AG09319 (cell line): ENCODE measurements around the gene ENOX2.

Experiments
- DNase-seq: peaks from one replicate; pipeline ENCODE4 v3.0.0-alpha.2; 2010; ENCODE audit warnings: low read depth; ENCODE audit errors: extremely low read depth
- TF ChIP-seq, protein P1 (sequence below): IDR thresholded peaks from 2 replicates; pipeline ENCODE4 v1.5.1; 2011; ENCODE audit warnings: low read depth, mild to moderate bottlenecking, inconsistent platforms, low read length, moderate library complexity

The ENOX2 gene

DNA sequence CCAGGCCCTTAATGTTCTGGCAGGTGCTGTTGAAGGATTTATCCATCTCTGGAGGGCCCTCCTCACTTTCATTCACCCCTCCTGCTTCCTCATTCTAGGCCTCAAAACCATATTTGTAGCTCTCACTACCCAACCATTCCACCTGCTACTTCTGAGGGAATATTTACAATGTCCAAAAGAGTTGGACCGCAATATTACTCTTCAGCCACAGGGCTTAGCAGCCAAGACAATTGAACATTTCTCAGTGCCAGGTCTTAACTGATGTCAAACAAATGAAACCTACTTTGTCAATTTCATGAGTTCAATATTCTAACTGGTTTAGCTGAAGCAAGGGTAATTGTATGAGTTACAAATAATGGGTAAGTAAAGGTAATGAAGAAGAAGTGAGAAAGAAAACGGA, 113.2 kb downstream of the ENOX2 start:
- TF ChIP-seq, protein P1, sequence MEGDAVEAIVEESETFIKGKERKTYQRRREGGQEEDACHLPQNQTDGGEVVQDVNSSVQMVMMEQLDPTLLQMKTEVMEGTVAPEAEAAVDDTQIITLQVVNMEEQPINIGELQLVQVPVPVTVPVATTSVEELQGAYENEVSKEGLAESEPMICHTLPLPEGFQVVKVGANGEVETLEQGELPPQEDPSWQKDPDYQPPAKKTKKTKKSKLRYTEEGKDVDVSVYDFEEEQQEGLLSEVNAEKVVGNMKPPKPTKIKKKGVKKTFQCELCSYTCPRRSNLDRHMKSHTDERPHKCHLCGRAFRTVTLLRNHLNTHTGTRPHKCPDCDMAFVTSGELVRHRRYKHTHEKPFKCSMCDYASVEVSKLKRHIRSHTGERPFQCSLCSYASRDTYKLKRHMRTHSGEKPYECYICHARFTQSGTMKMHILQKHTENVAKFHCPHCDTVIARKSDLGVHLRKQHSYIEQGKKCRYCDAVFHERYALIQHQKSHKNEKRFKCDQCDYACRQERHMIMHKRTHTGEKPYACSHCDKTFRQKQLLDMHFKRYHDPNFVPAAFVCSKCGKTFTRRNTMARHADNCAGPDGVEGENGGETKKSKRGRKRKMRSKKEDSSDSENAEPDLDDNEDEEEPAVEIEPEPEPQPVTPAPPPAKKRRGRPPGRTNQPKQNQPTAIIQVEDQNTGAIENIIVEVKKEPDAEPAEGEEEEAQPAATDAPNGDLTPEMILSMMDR = no peak
- DNase-seq = no peak

DNA sequence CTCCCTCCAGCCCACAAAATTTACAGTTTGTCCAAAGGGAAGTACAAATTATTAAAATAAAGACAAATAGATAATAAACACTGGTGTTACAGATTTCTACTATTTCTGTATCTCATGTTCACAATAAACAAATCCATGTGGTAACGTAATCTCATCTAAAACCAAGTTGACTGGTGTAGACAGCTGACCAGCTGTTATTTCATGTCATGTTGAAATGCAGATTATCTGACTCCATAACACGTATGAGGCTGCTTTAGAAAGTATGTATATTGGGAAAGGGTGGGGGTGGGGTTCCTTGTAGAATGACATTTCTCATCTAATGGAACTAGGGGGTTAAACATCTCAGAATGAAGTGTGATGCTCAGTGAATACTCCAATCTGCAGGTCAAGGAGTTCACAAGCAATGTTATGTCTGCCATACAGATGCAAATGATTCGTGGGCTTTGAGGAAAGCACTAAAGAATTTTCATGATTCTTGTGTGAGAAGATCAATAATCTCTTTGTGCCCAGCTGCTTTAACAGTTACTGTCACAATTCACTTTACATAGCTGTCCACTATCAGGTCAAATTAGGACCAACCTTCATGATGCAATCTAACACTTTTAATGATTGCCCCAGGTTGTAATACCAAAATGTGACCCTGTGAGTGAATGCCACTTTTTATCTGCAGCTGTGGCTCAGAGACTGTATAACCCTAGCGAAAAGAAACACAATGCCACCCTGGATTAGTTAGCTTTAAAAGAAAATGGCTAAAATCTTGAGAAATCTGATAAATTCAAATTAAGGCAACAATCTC, 114.0 kb downstream of the ENOX2 start:
- TF ChIP-seq, protein P1 = no peak
- DNase-seq = no peak

DNA sequence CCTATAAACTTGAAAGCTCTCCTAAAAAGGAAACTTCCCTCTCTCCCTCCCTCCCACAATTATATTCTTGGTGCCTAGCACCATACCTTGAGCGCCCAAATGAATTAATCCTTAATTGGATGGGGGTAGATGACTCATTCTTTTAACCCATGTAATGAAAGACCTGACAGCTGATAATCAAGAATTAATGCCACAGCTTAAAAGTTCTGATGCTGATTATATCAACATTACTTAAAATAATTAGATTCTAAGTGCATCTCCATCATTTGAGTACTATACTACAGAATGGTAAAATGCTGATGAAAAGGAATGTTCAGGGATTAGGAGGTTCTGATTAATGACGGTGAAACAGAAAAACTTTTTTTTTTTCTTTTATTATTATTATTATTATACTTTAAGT, 117.0 kb downstream of the ENOX2 start:
- DNase-seq = no peak
- TF ChIP-seq, protein P1 = no peak

GRCh38 chrX:130778773-130779172, 124.2 kb downstream of the ENOX2 start:
- TF ChIP-seq, protein P1 = no peak
- DNase-seq = no peak

GRCh38 chrX:130775849-130776248, 127.2 kb downstream of the ENOX2 start:
- no peak for DNase-seq
- TF ChIP-seq, protein P1 = no peak

DNA sequence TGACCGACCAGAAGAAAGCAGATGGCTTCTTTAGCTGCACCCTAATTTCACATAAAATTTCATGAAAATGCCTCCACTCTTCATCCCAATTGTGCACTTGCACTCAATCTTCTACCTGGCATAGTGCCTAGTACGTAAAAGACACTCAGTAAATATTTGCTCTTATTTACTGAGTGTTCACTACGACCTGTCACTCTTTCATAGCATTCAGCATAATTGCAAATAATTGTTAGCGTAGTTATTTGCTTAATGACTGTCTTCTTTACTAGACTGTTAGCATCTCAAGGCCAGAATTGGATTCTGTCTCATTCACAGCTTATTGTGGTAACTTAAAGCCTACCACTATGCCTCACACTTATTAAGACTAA, 130.2 kb downstream of the ENOX2 start:
- DNase-seq = no peak
- TF ChIP-seq, protein P1 = no peak

DNA sequence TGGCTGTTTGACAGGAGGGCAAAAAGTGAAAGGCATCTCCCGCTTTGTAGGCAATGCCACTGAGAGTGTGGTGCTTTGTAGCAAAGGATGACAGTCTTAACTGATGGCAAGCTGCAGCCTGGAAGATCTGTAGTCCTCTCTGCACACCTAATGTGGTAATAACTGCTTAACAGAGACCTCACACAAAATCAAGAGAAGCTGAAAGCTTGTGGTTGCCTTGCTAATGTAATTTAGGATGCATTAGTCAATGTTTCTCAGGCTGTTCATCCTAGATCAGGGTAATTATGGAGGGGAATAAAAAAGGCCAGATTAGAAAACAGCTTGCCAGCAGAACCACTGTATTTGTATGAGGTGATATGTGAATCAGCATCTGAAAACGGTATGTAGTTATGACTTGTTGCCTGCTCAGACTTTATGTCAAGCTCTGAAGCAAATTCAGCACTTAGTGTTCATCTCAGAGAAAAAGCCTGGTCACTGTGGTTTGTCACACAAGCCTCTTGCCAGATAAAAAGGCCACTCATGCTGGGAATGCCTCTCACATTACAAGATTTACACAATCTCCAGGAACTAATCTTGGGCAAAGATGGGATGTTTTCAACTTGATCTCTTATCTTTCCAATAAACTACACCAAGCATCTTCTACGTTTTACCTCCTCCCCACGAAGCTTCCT, 130.8 kb downstream of the ENOX2 start:
- TF ChIP-seq, protein P1 = no peak
- DNase-seq = peak; percentile 1
